Muscle layer of colon (tissue), 2 donors: ENCODE data around the gene MAGI2.
A peak's percentile ranks its signal among the peaks of the same experiment; 100 is the strongest.

ENCODE experiments used
- H3K27ac ChIP-seq: one replicate; pipeline ENCODE4 v1.7.0; 2013; ENCODE audit warnings: low read depth, mild to moderate bottlenecking, low read length, moderate library complexity
- H3K27me3 ChIP-seq, 2 donors: one replicate each; pipeline ENCODE4 v1.7.0; 2013; ENCODE audit warnings: low read length in 2 of 2, mild to moderate bottlenecking in 2 of 2; ENCODE audit not compliant: insufficient read depth in 2 of 2, control insufficient read depth in 1 of 2
- H3K36me3 ChIP-seq: one replicate; pipeline ENCODE4 v1.7.0; 2013; ENCODE audit warnings: mild to moderate bottlenecking, low read length; ENCODE audit not compliant: insufficient read depth
- H3K4me1 ChIP-seq: one replicate; pipeline ENCODE4 v1.7.0; 2013; ENCODE audit warnings: mild to moderate bottlenecking, low read length; ENCODE audit not compliant: insufficient read depth
- H3K4me3 ChIP-seq, 2 donors: one replicate each; pipeline ENCODE4 v1.7.0; 2013; ENCODE audit warnings: low read length in 2 of 2, low read depth in 1 of 2, mild to moderate bottlenecking in 1 of 2, moderate library complexity in 1 of 2
- H3K9ac ChIP-seq: one replicate; pipeline ENCODE4 v1.7.0; 2013; ENCODE audit warnings: low read length
- H3K9me3 ChIP-seq: one replicate; pipeline ENCODE4 v1.7.0; 2013; ENCODE audit warnings: mild to moderate bottlenecking, low read length
- donor health status: abdominal sarcoma.
- donor health status: Adenocarcinoma of cecum.

MAGI2 gene

DNA sequence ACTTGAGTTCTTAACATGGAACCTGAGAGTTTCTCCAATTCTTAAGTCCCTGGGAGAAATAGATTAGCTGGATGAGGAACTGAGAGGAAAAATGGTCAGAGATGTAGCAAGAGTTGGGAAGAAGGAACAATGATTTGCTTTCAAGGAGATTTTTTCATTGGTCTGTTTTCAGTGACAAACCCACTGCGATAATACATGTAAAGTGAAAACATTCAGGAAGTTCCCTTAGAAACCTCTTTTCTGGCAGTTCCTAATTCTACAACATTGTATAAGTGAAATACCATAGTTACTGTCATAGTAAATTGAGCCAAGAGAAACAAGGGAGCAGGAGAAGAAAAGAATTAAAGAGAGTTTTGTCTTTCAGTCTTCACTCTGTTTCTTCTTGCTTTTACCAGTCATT, 12.1 kb upstream of the MAGI2 start:
- Histone ChIP-seq H3K4me1 (no peaks in the 10 kb centered on the region), H3K4me3 (no peak overlapping the region), H3K9ac (no peak overlapping the region), H3K9me3 (no peaks in the 10 kb centered on the region), H3K27ac (no peak overlapping the region), H3K27me3 (no peaks in the 10 kb centered on the region), H3K36me3 (peaks cover 3% of the 10 kb centered on the region)

DNA sequence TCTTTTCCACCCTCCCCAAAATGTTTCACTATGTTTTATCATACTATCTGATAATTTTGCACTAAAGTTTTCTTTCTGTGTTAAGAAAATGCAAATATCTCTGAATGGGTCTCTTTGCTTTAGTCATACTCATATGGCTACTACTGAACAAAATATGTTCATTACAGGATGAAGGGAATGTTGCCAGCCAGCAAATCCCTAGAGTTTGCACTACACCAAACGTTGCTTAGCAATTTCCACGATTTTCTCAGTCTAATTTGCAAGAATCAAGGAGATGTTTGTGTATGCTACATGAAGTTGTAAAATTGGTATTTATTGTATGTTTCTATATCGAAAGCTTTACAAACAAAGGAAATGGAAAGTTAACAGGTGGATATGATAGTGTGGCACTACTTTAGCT, 10.6 kb upstream of the MAGI2 start:
- no peaks in the 10 kb centered on the region for H3K9me3 ChIP-seq
- no peak overlapping the region for H3K9ac ChIP-seq
- H3K36me3 ChIP-seq = peaks cover 15% of the 10 kb centered on the region
- H3K4me3 ChIP-seq = no peak overlapping the region
- H3K4me1 ChIP-seq = peaks cover 5% of the 10 kb centered on the region
- no peaks in the 10 kb centered on the region for H3K27me3 ChIP-seq
- no peak overlapping the region for H3K27ac ChIP-seq

DNA sequence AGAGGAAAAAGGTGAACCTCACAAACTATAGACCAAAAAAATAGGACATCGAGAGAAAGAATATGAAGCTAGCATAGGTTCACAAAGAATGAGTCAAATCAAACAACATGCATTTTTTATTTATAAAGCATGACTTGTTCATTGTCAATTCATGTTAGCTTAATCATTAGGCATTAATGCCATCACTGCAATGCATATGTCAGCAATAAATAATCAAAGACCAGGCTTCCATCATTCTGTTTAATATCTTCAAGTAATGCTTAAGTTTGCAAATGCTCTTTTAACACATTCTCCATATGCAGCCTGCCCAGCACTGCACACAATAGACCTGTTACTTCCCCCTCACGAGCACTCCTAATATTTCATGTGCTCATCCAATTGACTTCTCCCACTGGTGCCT, 8.9 kb upstream of the MAGI2 start:
- Histone ChIP-seq H3K27ac (no peak overlapping the region), H3K36me3 (peaks cover 15% of the 10 kb centered on the region), H3K4me1 (peaks cover 5% of the 10 kb centered on the region), H3K9ac (no peak overlapping the region), H3K27me3 (no peaks in the 10 kb centered on the region), H3K4me3 (no peak overlapping the region), H3K9me3 (no peaks in the 10 kb centered on the region)

DNA sequence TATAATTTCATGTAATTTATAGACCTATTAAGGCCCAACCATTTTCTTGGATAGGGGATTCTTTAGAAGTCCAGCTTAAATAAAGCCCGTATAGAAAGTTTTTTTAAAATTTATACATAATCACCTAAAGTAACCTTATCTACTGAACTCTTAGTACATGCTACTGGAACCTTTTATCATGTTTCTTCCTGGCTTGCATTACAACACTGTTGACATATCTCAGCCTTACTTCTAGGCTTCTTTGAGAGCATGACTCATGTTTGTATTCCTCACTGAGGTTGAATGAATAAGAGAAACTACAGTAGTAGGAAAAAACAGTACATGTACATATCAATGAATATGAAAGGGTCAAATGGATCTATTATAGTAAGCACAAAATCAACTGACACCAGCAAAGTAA, 8.2 kb upstream of the MAGI2 start:
- Histone ChIP-seq H3K27ac (no peak overlapping the region), H3K4me1 (peaks cover 9% of the 10 kb centered on the region), H3K27me3 (no peaks in the 10 kb centered on the region), H3K4me3 (no peak overlapping the region), H3K36me3 (peaks cover 15% of the 10 kb centered on the region), H3K9me3 (no peaks in the 10 kb centered on the region), H3K9ac (no peak overlapping the region)

DNA sequence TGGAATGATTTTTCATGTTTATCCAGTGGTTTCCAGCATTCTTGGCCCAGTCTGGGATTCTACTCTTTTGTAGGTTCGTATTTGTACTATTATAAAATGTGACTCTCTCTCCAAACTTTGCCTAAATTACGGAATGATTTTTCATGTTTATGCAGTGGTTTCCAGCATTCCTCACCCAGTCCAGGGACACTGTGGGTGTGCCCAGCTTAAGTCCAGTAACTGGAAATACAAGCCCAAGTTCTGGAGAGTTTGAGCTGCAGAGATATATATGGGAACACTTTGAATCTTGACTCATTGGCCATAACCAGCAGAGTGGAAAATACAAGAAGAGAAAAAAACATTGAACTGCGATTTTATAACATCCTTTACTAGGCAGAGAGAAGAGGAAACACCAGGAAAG, 5.9 kb upstream of the MAGI2 start:
- H3K4me1 ChIP-seq = peaks cover 26% of the 10 kb centered on the region
- no peaks in the 10 kb centered on the region for H3K27me3 ChIP-seq
- H3K27ac ChIP-seq = no peak overlapping the region
- H3K36me3 ChIP-seq = peaks cover 15% of the 10 kb centered on the region
- H3K9ac ChIP-seq = no peak overlapping the region
- H3K9me3 ChIP-seq = no peaks in the 10 kb centered on the region
- H3K4me3 ChIP-seq = no peak overlapping the region

DNA sequence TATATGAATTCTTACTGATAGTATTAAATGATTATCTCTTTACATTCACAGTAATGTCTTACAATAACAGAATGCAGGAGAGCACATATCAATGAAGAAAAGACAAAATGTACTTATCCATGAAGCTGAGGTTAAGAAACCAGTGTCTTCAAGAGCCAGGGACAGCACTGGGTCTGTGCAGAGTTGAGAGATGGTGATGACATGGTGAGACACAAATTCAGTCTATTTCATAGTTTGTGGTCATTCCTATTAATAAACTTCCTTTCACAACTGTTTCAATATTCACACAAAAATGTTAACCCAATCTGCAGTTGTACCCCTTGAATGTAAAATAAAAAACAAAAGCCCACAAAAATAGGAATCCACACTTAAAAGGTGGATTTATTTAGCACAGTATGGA, 5.3 kb upstream of the MAGI2 start:
- Histone ChIP-seq H3K4me3 (no peak overlapping the region), H3K27ac (no peak overlapping the region), H3K9ac (no peak overlapping the region), H3K9me3 (no peaks in the 10 kb centered on the region), H3K36me3 (peaks cover 15% of the 10 kb centered on the region), H3K27me3 (no peaks in the 10 kb centered on the region), H3K4me1 (peaks cover 26% of the 10 kb centered on the region)

DNA sequence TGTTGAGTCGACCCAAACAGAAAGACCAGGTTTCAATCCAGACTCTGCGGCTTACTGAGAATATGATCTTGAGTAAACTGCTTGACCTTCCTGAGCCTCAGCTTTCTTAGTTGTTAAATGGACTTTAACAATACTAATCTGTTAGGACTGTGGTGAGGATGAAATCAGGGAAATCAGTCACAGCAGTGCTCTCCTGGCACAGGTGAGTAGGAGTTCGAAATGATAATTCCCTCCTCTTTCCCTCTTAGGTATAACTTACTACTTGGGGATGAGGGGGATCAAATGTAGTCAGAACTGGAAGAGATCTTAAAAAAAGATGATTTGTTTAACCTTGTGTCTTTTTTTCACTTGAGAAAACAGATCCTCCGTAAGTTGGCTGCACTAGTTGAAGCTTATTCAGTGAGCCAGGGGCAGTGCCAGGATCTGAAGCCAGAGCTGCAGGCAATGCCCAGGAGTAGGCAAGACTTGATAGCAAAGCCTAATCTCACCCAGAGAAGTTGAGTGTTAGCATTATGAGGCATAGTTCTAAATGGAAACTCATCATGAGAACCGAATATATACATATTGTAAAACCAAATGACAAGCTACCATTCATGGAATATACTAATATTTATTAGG, 1.8 kb upstream of the MAGI2 start:
- peaks cover 35% of the 10 kb centered on the region for H3K4me1 ChIP-seq
- peak overlapping the region in 1 of 2 donors; percentile 94 for H3K4me3 ChIP-seq
- peak overlapping the region; percentile 98 for H3K27ac ChIP-seq
- H3K27me3 ChIP-seq = no peaks in the 10 kb centered on the region
- peaks cover 10% of the 10 kb centered on the region for H3K36me3 ChIP-seq
- no peaks in the 10 kb centered on the region for H3K9me3 ChIP-seq
- peak overlapping the region; percentile 74 for H3K9ac ChIP-seq

DNA sequence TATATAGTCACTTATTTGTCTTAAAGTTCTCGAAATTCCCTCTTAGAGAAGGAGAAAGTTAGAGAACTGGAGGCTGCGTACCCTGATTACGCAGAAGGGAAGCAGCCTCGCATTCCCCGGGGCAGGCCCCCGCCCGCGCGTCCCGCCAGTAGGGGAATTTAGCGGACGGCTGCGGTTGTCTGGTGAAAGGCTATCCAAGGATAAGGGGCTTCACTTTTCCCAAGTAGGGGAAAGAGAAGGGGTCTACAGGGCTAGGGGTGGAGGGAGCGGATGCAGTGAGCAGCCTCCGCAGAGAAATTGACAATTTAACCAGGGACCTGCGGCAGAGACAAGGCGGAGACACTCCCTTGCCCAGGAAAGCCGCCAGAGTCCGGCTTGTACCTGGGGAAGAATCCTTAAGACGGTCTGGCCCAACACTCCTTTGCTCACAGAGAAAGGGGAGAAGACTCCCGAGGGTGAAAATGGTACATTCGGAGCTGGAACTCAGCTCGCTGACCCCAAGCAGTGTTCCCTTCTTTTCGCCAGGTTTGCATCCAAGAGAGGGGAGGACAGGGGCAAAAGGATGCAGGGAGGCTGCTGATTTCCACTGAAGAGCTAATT, 994 bp upstream of the MAGI2 start:
- Histone ChIP-seq H3K9me3 (no peaks in the 10 kb centered on the region), H3K36me3 (peaks cover 1% of the 10 kb centered on the region), H3K9ac (peak overlapping the region; percentile 74), H3K4me3 (peak overlapping the region; percentile 92 to 94), H3K27ac (peak overlapping the region; percentile 98), H3K4me1 (peaks cover 30% of the 10 kb centered on the region), H3K27me3 (no peaks in the 10 kb centered on the region)

DNA sequence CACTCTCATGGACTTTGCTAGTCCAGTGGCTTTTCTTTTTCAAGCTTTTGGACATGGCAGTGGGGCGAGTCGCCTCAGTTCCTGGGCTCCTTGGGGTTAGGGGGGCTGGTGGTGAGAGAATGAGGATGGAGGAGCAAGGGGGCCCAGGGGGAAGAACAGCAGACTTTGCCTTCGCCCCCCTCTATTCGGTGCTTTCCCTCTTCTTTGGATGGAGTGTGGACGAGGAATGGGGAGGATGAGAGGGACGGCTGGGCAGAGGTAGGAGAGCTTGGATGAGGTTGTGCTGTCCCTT, 255 bp downstream of the MAGI2 start:
- H3K27me3 ChIP-seq = no peaks in the 10 kb centered on the region
- peaks cover 30% of the 10 kb centered on the region for H3K4me1 ChIP-seq
- H3K4me3 ChIP-seq = peak overlapping the region; percentile 92 to 94
- no peaks in the 10 kb centered on the region for H3K36me3 ChIP-seq
- H3K27ac ChIP-seq = peak overlapping the region; percentile 98
- peak overlapping the region; percentile 93 for H3K9ac ChIP-seq
- no peaks in the 10 kb centered on the region for H3K9me3 ChIP-seq

DNA sequence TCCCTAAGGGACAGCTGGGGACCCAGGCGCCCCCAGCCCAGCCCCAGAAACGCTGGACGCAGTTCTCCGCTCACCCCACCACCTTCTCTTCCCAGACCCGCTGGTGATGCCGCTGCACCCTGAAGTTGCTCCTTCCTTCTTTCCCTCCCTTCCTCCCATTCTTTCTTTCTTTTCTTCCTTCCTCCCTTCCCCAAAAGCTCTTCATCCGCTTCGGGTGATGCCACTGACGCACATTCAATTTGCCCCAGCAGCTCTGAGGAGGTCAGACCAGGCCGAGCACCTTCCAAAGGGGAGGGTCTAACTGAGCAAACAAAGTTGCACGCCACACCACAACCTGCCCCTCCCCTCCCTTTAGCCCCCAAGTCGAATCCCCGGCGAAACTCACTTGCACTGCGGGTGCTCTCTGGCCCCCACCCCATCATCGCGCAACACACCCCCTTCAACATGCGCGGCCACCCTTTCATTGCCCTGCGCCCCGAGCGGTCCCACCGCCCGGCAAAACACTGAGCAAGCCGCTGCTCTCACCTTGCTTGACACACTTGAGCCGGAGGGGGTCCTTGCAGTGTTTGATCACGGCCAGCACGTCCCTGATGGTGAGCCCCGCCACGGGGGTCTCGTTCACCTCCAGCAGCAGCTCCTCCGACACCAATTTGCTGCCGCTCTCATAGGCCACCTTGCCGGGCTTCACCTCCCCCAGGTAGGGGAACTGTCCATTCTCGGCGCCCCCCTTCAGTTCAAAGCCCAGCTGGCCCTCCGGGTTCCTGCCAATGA, 787 bp downstream of the MAGI2 start:
- Histone ChIP-seq H3K4me3 (peak overlapping the region; percentile 92 to 94), H3K27me3 (no peaks in the 10 kb centered on the region), H3K4me1 (peaks cover 30% of the 10 kb centered on the region), H3K9me3 (no peaks in the 10 kb centered on the region), H3K36me3 (no peaks in the 10 kb centered on the region), H3K9ac (peak overlapping the region; percentile 93), H3K27ac (peak overlapping the region; percentile 98)

DNA sequence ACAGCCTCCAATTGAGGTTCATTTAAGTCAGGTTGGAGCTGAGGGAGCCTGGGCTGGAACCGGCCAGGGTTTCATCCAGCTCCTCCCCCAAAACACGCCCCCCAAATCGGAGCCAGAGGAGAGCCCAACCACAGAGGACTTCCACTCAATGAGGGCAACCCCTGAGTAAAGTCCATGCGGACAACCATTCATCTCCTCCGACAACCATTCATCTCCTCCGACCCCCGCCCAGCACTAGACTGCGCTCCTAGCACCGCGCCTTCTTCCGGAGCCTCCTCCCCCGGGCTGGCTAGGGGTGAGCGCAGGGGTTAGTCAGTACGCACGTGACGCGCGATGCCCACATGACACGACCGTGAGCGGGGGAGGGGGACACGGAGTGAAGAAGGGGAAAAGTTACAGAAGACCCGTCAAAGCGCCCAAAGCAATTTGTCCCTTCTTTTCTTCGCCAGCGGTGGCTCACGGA, 1.4 kb downstream of the MAGI2 start:
- H3K9ac ChIP-seq = peak overlapping the region; percentile 93
- H3K27ac ChIP-seq = peak overlapping the region; percentile 98
- H3K36me3 ChIP-seq = no peaks in the 10 kb centered on the region
- H3K9me3 ChIP-seq = no peaks in the 10 kb centered on the region
- peak overlapping the region; percentile 92 to 94 for H3K4me3 ChIP-seq
- no peaks in the 10 kb centered on the region for H3K27me3 ChIP-seq
- H3K4me1 ChIP-seq = peaks cover 30% of the 10 kb centered on the region
